K562 (cell line): Measurements from ENCODE around the gene SERPINA7. TPM values are rescaled to one million over a fixed set of nuclear protein-coding genes. Genes with fewer than 3 reads are reported as not detected.

Experiments used
- ATAC-seq: fragments of 200-7000 bp; cut with Tn5 transposase; 3 replicates; pipeline ENCODE4 v1.9.1; 2020; ENCODE audit warnings: moderate library complexity
- BruUV-seq: library from RNA; stranded (reverse); fragments of 400-500 nt; replicated peaks from 2 replicates; lab custom pipeline; 2021; lab: Mats Ljungman, UMichigan
- CTCF ChIA-PET: fragments of 300-600 bp; formaldehyde crosslinking; extraction: SDS; loops from one replicate; lab custom pipeline; 2021; ENCODE audit warnings: low intra/inter-chr PET ratio; lab: Yijun Ruan, JAX
- POLR2A ChIA-PET: fragments of 300-600, 350-650 bp; sonication (Branson Sonifier 250); formaldehyde crosslinking; extraction: SDS; loops from one replicate; lab custom pipeline; 2021; ENCODE audit warnings: antibody characterized with exemption, inconsistent platforms; lab: Yijun Ruan, JAX
- DNase-seq, 4 experiments: peaks; one replicate each; pipeline versions ENCODE4 v3.0.0 to v3.0.0-alpha.2; 2011 to 2018; ENCODE audit warnings: low spot score in 3 of 4, mixed read lengths in 3 of 4; ENCODE audit errors: extremely low read depth in 1 of 4
- FAIRE-seq: peaks from 2 replicates; lab custom pipeline; 2011; peaks lifted over from hg19 to GRCh38; lab: Jason Lieb, UNC
- H2AFZ ChIP-seq: 2 replicates; pipeline ENCODE4 v1.6.0; 2011; ENCODE audit warnings: low read depth, low read length, control low read depth, inconsistent platforms
- H3K27ac ChIP-seq: fragments of 200-600 bp; 3 replicates; pipeline ENCODE4 v1.8.0; 2011; ENCODE audit warnings: low read depth, mild to moderate bottlenecking, control low read depth, inconsistent platforms, low read length, moderate library complexity, mixed read lengths; ENCODE audit errors: extremely low read depth
- H3K27me3 ChIP-seq, 2 experiments: fragments of 300-600 bp in 1 of 2; 2 replicates in 1 of 2; 3 replicates in 1 of 2; pipeline versions ENCODE4 v1.6.0 to v1.8.0; 2011; ENCODE audit warnings: inconsistent platforms in 2 of 2, low read length in 2 of 2, mild to moderate bottlenecking in 1 of 2, mixed read lengths in 1 of 2, moderate library complexity in 1 of 2; ENCODE audit not compliant: control insufficient read depth in 2 of 2, insufficient read depth in 2 of 2
- H3K36me3 ChIP-seq: fragments of 300-600 bp; 3 replicates; pipeline ENCODE4 v1.8.0; 2011; ENCODE audit warnings: mild to moderate bottlenecking, low read length, inconsistent platforms; ENCODE audit not compliant: control insufficient read depth, insufficient read depth
- H3K4me1 ChIP-seq, 2 experiments: fragments of 200-600 bp in 1 of 2; replicated peaks in 1 of 2; 2 replicates in 1 of 2; 3 replicates in 1 of 2; pipeline versions ENCODE4 v1.5.1 to v1.8.0; 2011; ENCODE audit warnings: inconsistent platforms in 2 of 2, low read length in 2 of 2, mild to moderate bottlenecking in 1 of 2, mixed read lengths in 1 of 2, moderate library complexity in 1 of 2; ENCODE audit not compliant: control insufficient read depth in 2 of 2, insufficient read depth in 2 of 2
- H3K4me2 ChIP-seq: 2 replicates; pipeline ENCODE4 v1.6.1; 2011; ENCODE audit warnings: low read length, control low read depth, inconsistent platforms, mixed read lengths; ENCODE audit not compliant: insufficient read depth
- H3K4me3 ChIP-seq: fragments of 200-600 bp; sonication (generic), shearing (Covaris generic); 2 replicates; pipeline ENCODE4 v1.5.1; 2016; ENCODE audit warnings: control low read depth, inconsistent platforms
- H3K79me2 ChIP-seq: fragments of 200-600 bp; 3 replicates; pipeline ENCODE4 v1.8.0; 2011; ENCODE audit warnings: low read length, inconsistent platforms; ENCODE audit not compliant: control insufficient read depth, insufficient read depth
- H3K9ac ChIP-seq, 2 experiments: 2 replicates each; pipeline versions ENCODE4 v1.6.0 to v1.6.1; 2011; ENCODE audit warnings: low read depth in 2 of 2, low read length in 2 of 2, control low read depth in 1 of 2, inconsistent platforms in 1 of 2, mild to moderate bottlenecking in 1 of 2, mixed read lengths in 1 of 2; ENCODE audit not compliant: insufficient read depth in 1 of 2
- H3K9me1 ChIP-seq: one replicate; pipeline ENCODE4 v1.6.0; 2011; ENCODE audit warnings: inconsistent platforms, mild to moderate bottlenecking, low read length, moderate library complexity; ENCODE audit not compliant: control insufficient read depth, insufficient read depth
- H3K9me3 ChIP-seq: replicated peaks from 2 replicates; pipeline ENCODE4 v1.5.1; 2011; ENCODE audit warnings: low read depth, low read length, inconsistent platforms; ENCODE audit not compliant: control insufficient read depth, insufficient read depth
- H4K20me1 ChIP-seq: replicated peaks from 2 replicates; pipeline ENCODE4 v1.6.1; 2011; ENCODE audit warnings: low read length, inconsistent platforms, mixed read lengths; ENCODE audit not compliant: control insufficient read depth, insufficient read depth
- BMI1 ChIP-seq: fragments of 150-350 bp; IDR thresholded peaks from 2 replicates; pipeline ENCODE4 v1.6.1; 2014; ENCODE audit warnings: low read length
- C11orf30 ChIP-seq: fragments of 450-650 bp; IDR thresholded peaks from 2 replicates; pipeline ENCODE4 v1.6.1; 2016; ENCODE audit warnings: low read depth, mild to moderate bottlenecking
- ELF2 ChIP-seq: fragments of 250-450 bp; sonication (Bioruptor Pico); IDR thresholded peaks from 2 replicates; pipeline ENCODE4 v1.5.0; 2021; ENCODE audit warnings: mild to moderate bottlenecking
- JUNB ChIP-seq: fragments of 450-650 bp; formaldehyde crosslinking; conservative IDR thresholded peaks from 2 replicates; pipeline ENCODE4 v1.4.0; 2020; ENCODE audit warnings: mild to moderate bottlenecking
- PRMT5 ChIP-seq: sonication (generic); formaldehyde crosslinking; IDR thresholded peaks from 2 replicates; pipeline ENCODE4 v1.5.0; 2020; ENCODE audit warnings: missing genetic modification reagents
- TFAM ChIP-seq: fragments of 250-450 bp; sonication (Bioruptor Pico); conservative IDR thresholded peaks from 2 replicates; pipeline ENCODE4 v1.5.0; 2021; ENCODE audit warnings: mild to moderate bottlenecking, moderate library complexity
- ZNF3 ChIP-seq: fragments of 250-450 bp; sonication (Bioruptor Pico); IDR thresholded peaks from 2 replicates; pipeline ENCODE4 v1.5.0; 2021; ENCODE audit warnings: mild to moderate bottlenecking, moderate library complexity
- ZNF764 ChIP-seq: fragments of 250-450 bp; sonication (Bioruptor Pico); IDR thresholded peaks from 2 replicates; pipeline ENCODE4 v1.4.0; 2020; ENCODE audit warnings: low read depth, mild to moderate bottlenecking, moderate library complexity
- WGBS: fragments of 100-300 bp; shearing (Covaris generic); methylation state at CpG from one replicate; pipeline ENCODE4 v1.1.6; 2016; ENCODE audit warnings: low coverage, mixed read lengths; ENCODE audit not compliant: insufficient coverage; ENCODE audit errors: missing lambda C conversion rate; 5-methylcytosine and 5-hydroxymethylcytosine counted together
- in situ Hi-C: fragments of 300-500 bp; cut with MboI; formaldehyde crosslinking; loops from 4 replicates; pipeline ENCODE4 v1.15.0; 2018; ENCODE audit warnings: inconsistent platforms, mixed read lengths
- intact Hi-C: fragments of 100-400 bp; cut with micrococcal nuclease; formaldehyde crosslinking; loops from 2 replicates; pipeline ENCODE4 v1.14.2; 2022
- polyA plus RNA-seq, 8 experiments: library from polyadenylated mRNA; depleted of rRNA in 4 of 8; stranded (reverse) in 5 of 8; unstranded in 3 of 8; fragments of >200 nt; fragmentation: Nextera tagmentation in 2 of 8; fragmentation: Illumina TruSeq in 1 of 8; extraction: Ambion mirVana in 2 of 8; extraction: Trizol in 1 of 8; gene quantifications; 2 replicates each; pipeline versions ENCODE4 v1.2.1 to v1.2.3, GENCODE V29; 2011 to 2014; ENCODE audit warnings: inconsistent platforms in 1 of 8, missing spikeins in 1 of 8
- total RNA-seq, 7 experiments: library from RNA; depleted of rRNA in 6 of 7; stranded (reverse); fragments of >200 nt in 6 of 7; fragmentation: Illumina TruSeq in 2 of 7; extraction: Trizol in 2 of 7; gene quantifications; 2 replicates each; pipeline versions ENCODE4 v1.2.1 to v1.2.3, GENCODE V29; 2011 to 2021; ENCODE audit warnings: low replicate concordance in 1 of 7
- TF ChIP-seq, protein P1 (sequence below): sonication (generic); formaldehyde crosslinking; IDR thresholded peaks from 2 replicates; pipeline ENCODE4 v1.9.0; 2022; ENCODE audit warnings: mild to moderate bottlenecking, missing genetic modification reagents
- TF ChIP-seq, protein P2 (sequence below): fragments of 250-450 bp; sonication (Bioruptor Pico); IDR thresholded peaks from 2 replicates; pipeline ENCODE4 v1.5.0; 2020; ENCODE audit warnings: mild to moderate bottlenecking
- TF ChIP-seq, protein P3 (sequence below), 3 experiments: IDR thresholded peaks in 2 of 3; conservative IDR thresholded peaks in 1 of 3; 2 replicates each; pipeline ENCODE4 v1.5.1; 2011 to 2012; ENCODE audit warnings: low read length in 3 of 3, mild to moderate bottlenecking in 3 of 3, control low read depth in 2 of 3, improper control_type of control experiment in 1 of 3, inconsistent platforms in 1 of 3, low read depth in 1 of 3, mixed read lengths in 1 of 3, moderate library complexity in 1 of 3; ENCODE audit not compliant: insufficient read depth in 2 of 3
- TF ChIP-seq, protein P4 (sequence below): sonication (generic); IDR thresholded peaks from 2 replicates; pipeline ENCODE4 v1.6.1; 2016

SERPINA7 gene
- total and polyA plus RNA-seq, 9 of the 15 experiments (the other 6 are each of a cell fraction or from before 2014, with no cell fraction given): not detected

DNA sequence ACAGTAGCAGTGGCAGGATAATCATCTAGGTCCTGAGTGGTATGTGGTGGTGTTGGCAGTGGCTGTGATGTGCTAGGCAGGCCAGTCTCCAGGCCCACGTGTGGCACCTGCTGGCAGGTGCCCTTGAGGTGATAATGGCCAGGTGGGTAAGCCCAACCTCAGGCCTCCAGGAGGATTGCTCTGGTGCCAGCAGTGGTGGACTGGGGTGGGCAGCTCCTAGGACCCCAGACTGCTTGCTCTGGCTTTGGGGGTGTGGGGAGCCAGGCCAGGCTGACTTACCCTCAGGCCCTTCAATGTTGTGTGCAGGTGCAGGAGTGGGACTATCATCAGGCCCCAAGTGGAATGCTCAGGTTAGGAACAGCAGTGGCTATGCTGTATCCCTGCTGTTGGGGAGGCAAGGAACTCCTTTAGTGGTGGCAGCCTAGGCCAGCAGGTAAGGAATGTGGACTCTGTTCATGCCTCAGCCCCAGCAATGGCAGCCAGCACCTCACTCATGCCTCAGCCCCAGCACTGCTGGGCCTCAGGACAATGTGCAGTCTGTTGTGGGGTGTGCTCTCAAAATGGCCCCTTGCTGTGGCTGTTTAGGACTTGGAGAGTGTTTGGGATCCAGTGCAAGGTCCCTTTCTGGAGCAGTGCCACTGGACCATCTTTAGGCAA, 24.3 kb downstream of the SERPINA7 start:
- no peaks in the 10 kb centered on the region for H3K9me3 ChIP-seq
- H3K4me1 ChIP-seq: no peaks in the 10 kb centered on the region
- intact Hi-C loops: no loop called here
- WGBS: 0% methylated on average over 1 of the region's 1 CpG
- no peak overlapping the region for H3K4me3 ChIP-seq
- no peaks in the 10 kb centered on the region for H4K20me1 ChIP-seq
- H3K79me2 ChIP-seq: no peaks in the 10 kb centered on the region
- H3K9ac ChIP-seq: no peak overlapping the region
- no peak for TF ChIP-seq JUNB (CRISPR knock-in tag)
- no peak for TF ChIP-seq PRMT5
- TF ChIP-seq ZNF764: no peak
- no peak for ATAC-seq
- no peak for FAIRE-seq
- BruUV-seq: no TSS peak
- no peaks in the 10 kb centered on the region for H3K9me1 ChIP-seq
- CTCF ChIA-PET: no interaction called here
- in situ Hi-C loops: no loop called here
- H3K27me3 ChIP-seq: no peaks in the 10 kb centered on the region
- POLR2A ChIA-PET: no interaction called here
- no peak for DNase-seq
- no peaks in the 10 kb centered on the region for H3K36me3 ChIP-seq
- no peak overlapping the region for H3K27ac ChIP-seq
- H2AFZ ChIP-seq: no peak overlapping the region
- no peak overlapping the region for H3K4me2 ChIP-seq

DNA sequence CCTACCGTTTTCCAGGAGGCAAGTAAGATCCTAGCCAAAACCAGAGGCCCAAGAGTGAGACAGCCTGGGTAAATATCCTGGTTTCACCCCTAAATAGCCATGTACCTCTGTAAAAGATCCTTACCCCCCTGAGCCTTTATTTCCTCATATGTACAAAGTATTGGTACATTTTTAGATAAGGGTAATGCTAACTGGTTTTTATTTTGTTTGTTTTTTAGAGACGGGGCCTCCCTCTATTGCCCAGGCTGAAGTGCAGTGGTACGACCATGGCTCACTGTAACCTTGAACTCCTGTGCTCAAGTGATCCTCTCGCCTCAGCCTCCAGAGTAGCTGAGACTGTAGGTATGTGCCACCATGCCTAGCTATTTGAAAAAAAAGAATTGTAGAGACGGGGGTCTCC, 29.4 kb downstream of the SERPINA7 start:
- Histone ChIP-seq H3K4me2 (no peak overlapping the region), H3K79me2 (no peaks in the 10 kb centered on the region), H3K9me3 (no peaks in the 10 kb centered on the region), H3K4me1 (no peaks in the 10 kb centered on the region), H3K9me1 (no peaks in the 10 kb centered on the region), H3K36me3 (no peaks in the 10 kb centered on the region), H3K27ac (no peak overlapping the region), H4K20me1 (no peaks in the 10 kb centered on the region), H3K9ac (no peak overlapping the region), H2AFZ (no peak overlapping the region), H3K4me3 (no peak overlapping the region), H3K27me3 (no peaks in the 10 kb centered on the region)
- intact Hi-C loops: no loop called here
- no peak for FAIRE-seq
- POLR2A ChIA-PET: no interaction called here
- WGBS: 0% methylated on average over 3 of the region's 5 CpGs
- in situ Hi-C loops: no loop called here
- no peak for DNase-seq
- BruUV-seq: no TSS peak
- CTCF ChIA-PET: no interaction called here
- ATAC-seq: no peak
- TF ChIP-seq TFAM (CRISPR knock-in tag) (no peak), PRMT5 (no peak), BMI1 (no peak), ELF2 (CRISPR knock-in tag) (no peak), ZNF3 (CRISPR knock-in tag) (no peak), C11orf30 (no peak)
- TF ChIP-seq, protein P1, sequence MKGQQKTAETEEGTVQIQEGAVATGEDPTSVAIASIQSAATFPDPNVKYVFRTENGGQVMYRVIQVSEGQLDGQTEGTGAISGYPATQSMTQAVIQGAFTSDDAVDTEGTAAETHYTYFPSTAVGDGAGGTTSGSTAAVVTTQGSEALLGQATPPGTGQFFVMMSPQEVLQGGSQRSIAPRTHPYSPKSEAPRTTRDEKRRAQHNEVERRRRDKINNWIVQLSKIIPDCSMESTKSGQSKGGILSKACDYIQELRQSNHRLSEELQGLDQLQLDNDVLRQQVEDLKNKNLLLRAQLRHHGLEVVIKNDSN (CRISPR knock-in tag): no peak
- TF ChIP-seq, protein P2, sequence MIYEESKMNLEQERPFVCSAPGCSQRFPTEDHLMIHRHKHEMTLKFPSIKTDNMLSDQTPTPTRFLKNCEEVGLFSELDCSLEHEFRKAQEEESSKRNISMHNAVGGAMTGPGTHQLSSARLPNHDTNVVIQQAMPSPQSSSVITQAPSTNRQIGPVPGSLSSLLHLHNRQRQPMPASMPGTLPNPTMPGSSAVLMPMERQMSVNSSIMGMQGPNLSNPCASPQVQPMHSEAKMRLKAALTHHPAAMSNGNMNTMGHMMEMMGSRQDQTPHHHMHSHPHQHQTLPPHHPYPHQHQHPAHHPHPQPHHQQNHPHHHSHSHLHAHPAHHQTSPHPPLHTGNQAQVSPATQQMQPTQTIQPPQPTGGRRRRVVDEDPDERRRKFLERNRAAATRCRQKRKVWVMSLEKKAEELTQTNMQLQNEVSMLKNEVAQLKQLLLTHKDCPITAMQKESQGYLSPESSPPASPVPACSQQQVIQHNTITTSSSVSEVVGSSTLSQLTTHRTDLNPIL (CRISPR knock-in tag): no peak
- TF ChIP-seq, protein P3, sequence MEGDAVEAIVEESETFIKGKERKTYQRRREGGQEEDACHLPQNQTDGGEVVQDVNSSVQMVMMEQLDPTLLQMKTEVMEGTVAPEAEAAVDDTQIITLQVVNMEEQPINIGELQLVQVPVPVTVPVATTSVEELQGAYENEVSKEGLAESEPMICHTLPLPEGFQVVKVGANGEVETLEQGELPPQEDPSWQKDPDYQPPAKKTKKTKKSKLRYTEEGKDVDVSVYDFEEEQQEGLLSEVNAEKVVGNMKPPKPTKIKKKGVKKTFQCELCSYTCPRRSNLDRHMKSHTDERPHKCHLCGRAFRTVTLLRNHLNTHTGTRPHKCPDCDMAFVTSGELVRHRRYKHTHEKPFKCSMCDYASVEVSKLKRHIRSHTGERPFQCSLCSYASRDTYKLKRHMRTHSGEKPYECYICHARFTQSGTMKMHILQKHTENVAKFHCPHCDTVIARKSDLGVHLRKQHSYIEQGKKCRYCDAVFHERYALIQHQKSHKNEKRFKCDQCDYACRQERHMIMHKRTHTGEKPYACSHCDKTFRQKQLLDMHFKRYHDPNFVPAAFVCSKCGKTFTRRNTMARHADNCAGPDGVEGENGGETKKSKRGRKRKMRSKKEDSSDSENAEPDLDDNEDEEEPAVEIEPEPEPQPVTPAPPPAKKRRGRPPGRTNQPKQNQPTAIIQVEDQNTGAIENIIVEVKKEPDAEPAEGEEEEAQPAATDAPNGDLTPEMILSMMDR (IDR thresholded peaks at IDR 0.05 in 2 of 3, conservative IDR thresholded peaks at IDR 0.05 in 1 of 3; ENCODE audit: insufficient read depth in 2 of 3, low read depth in 1 of 3, low read length in 3 of 3): no peak
- TF ChIP-seq, protein P4, sequence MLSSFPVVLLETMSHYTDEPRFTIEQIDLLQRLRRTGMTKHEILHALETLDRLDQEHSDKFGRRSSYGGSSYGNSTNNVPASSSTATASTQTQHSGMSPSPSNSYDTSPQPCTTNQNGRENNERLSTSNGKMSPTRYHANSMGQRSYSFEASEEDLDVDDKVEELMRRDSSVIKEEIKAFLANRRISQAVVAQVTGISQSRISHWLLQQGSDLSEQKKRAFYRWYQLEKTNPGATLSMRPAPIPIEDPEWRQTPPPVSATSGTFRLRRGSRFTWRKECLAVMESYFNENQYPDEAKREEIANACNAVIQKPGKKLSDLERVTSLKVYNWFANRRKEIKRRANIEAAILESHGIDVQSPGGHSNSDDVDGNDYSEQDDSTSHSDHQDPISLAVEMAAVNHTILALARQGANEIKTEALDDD: no peak
